ENCODE results near the gene MOB3A. TPM values are rescaled to one million over a fixed set of nuclear protein-coding genes. Genes with fewer than 3 reads are reported as not detected.

The MOB3A gene
- polyA plus RNA-seq, 1 donor (not counting 4 experiments of a cell fraction or from before 2014, with no cell fraction given), result 34.2 TPM

GRCh38 chr19:2040647-2041432, 55.3 kb downstream of the MOB3A start:
- dilution Hi-C loops (cut with MboI; ENCODE audit: extremely low pct_ligation_motif_present, low sequenced_read_pairs), result no loop called here
- FAIRE-seq (no peak), DNase-seq (ENCODE audit: low read depth, low spot score) (no peak)
- peaks cover 6% of the 10 kb centered on the region for H4K20me1 ChIP-seq (ENCODE audit: control insufficient read depth, extremely low read depth, insufficient read depth, low read length)
- no peaks in the 10 kb centered on the region for H3K9me1 ChIP-seq (ENCODE audit: control insufficient read depth, extremely low read depth, insufficient read depth, low read length)
- H3K4me2 ChIP-seq (ENCODE audit: control insufficient read depth, extremely low read depth, insufficient read depth, low read depth, low read length), result no peak overlapping the region
- peaks cover 35 to 48% of the 10 kb centered on the region in 2 experiments for H3K36me3 ChIP-seq (ENCODE audit: control insufficient read depth in 2 of 2, extremely low read depth in 1 of 2, insufficient read depth in 2 of 2, low read length in 2 of 2)
- H2AFZ ChIP-seq (ENCODE audit: control insufficient read depth, low read length), result no peak overlapping the region
- no peaks in the 10 kb centered on the region for H3K27me3 ChIP-seq (ENCODE audit: control insufficient read depth, extremely low read depth, insufficient read depth, low read length)
- TF ChIP-seq EZH2 (IDR thresholded peaks at IDR 0.05; ENCODE audit: low read length) (no peak), CTCF (optimal IDR thresholded peaks at IDR 0.05 in 1 of 3, IDR thresholded peaks at IDR 0.05 in 1 of 3, conservative IDR thresholded peaks at IDR 0.05 in 1 of 3; ENCODE audit: extremely low read depth in 1 of 3, insufficient read depth in 2 of 3, low read length in 3 of 3) (no peak)
- H3K4me3 ChIP-seq (ENCODE audit: control insufficient read depth in 2 of 3, extremely low read depth in 1 of 3, insufficient read depth in 2 of 3, low read depth in 1 of 3, low read length in 3 of 3), result no peak overlapping the region
- H3K27ac ChIP-seq (ENCODE audit: control insufficient read depth, insufficient read depth, low read length), result peak overlapping the region; percentile 88
- no peaks in the 10 kb centered on the region for H3K79me2 ChIP-seq (ENCODE audit: control insufficient read depth, insufficient read depth, low read length)
- H3K4me1 ChIP-seq (ENCODE audit: control insufficient read depth, extremely low read depth, insufficient read depth, low read length), result peaks cover 17% of the 10 kb centered on the region
- H3K9ac ChIP-seq (ENCODE audit: control insufficient read depth, extremely low read depth, insufficient read depth, low read length), result peak overlapping the region; percentile 80
- no peaks in the 10 kb centered on the region for H3K9me3 ChIP-seq (ENCODE audit: control insufficient read depth, low read depth, low read length)

- Histone ChIP-seq H3K9ac (ENCODE audit: control insufficient read depth, extremely low read depth, insufficient read depth, low read length) (no peak overlapping the region), H3K9me3 (ENCODE audit: control insufficient read depth, low read depth, low read length) (no peaks in the 10 kb centered on the region), H3K4me2 (ENCODE audit: control insufficient read depth, extremely low read depth, insufficient read depth, low read depth, low read length) (no peak overlapping the region), H3K4me1 (ENCODE audit: control insufficient read depth, extremely low read depth, insufficient read depth, low read length) (peaks cover 17% of the 10 kb centered on the region), H3K4me3 (ENCODE audit: control insufficient read depth in 2 of 3, extremely low read depth in 1 of 3, insufficient read depth in 2 of 3, low read depth in 1 of 3, low read length in 3 of 3) (no peak overlapping the region), H4K20me1 (ENCODE audit: control insufficient read depth, extremely low read depth, insufficient read depth, low read length) (peaks cover 3% of the 10 kb centered on the region), H3K79me2 (ENCODE audit: control insufficient read depth, insufficient read depth, low read length) (no peaks in the 10 kb centered on the region), H3K27ac (ENCODE audit: control insufficient read depth, insufficient read depth, low read length) (no peak overlapping the region), H3K36me3 (ENCODE audit: control insufficient read depth in 2 of 2, extremely low read depth in 1 of 2, insufficient read depth in 2 of 2, low read length in 2 of 2) (peaks cover 34 to 41% of the 10 kb centered on the region in 2 experiments), H2AFZ (ENCODE audit: control insufficient read depth, low read length) (no peak overlapping the region), H3K27me3 (ENCODE audit: control insufficient read depth, extremely low read depth, insufficient read depth, low read length) (no peaks in the 10 kb centered on the region), H3K9me1 (ENCODE audit: control insufficient read depth, extremely low read depth, insufficient read depth, low read length) (no peaks in the 10 kb centered on the region)
- no peak for DNase-seq (ENCODE audit: low read depth, low spot score)
- TF ChIP-seq CTCF (optimal IDR thresholded peaks at IDR 0.05 in 1 of 3, IDR thresholded peaks at IDR 0.05 in 1 of 3, conservative IDR thresholded peaks at IDR 0.05 in 1 of 3; ENCODE audit: extremely low read depth in 1 of 3, insufficient read depth in 2 of 3, low read length in 3 of 3), result no peak
- no peak for TF ChIP-seq EZH2 (IDR thresholded peaks at IDR 0.05; ENCODE audit: low read length)
- dilution Hi-C loops (cut with MboI; ENCODE audit: extremely low pct_ligation_motif_present, low sequenced_read_pairs), result no loop called here
- no peak for FAIRE-seq
These were observed 56.0 kb downstream of the MOB3A start for GRCh38 chr19:2039959-2040646.
